ENCODE results near the gene MAP7D2. TPM values are rescaled to one million over a fixed set of nuclear protein-coding genes. Genes with fewer than 3 reads are reported as not detected.

MAP7D2 gene
- total RNA-seq, 1 experiment from 2014 or later = 0.11 TPM

GRCh38 chrX:20046223-20046622, 70.5 kb downstream of the MAP7D2 start:
- Histone ChIP-seq H3K27ac (no peak overlapping the region), H3K36me3 (no peaks in the 10 kb centered on the region), H3K4me3 (no peak overlapping the region), H3K27me3 (replicated peaks) (no peaks in the 10 kb centered on the region), H3K9me3 (replicated peaks) (no peaks in the 10 kb centered on the region), H3K4me1 (replicated peaks) (no peaks in the 10 kb centered on the region)
- DNase-seq (ENCODE audit: low read depth in 1 of 2, low spot score in 2 of 2) = no peak

- Histone ChIP-seq H3K9me3 (replicated peaks) (no peaks in the 10 kb centered on the region), H3K4me3 (no peak overlapping the region), H3K36me3 (no peaks in the 10 kb centered on the region), H3K27me3 (replicated peaks) (no peaks in the 10 kb centered on the region), H3K4me1 (replicated peaks) (no peaks in the 10 kb centered on the region), H3K27ac (no peak overlapping the region)
- DNase-seq (ENCODE audit: low read depth in 1 of 2, low spot score in 2 of 2) = no peak
Observed at GRCh38 chrX:20042221-20042620, 74.5 kb downstream of the MAP7D2 start.

GRCh38 chrX:20038966-20039365, 77.7 kb downstream of the MAP7D2 start:
- DNase-seq (ENCODE audit: low read depth in 1 of 2, low spot score in 2 of 2) = no peak
- Histone ChIP-seq H3K4me1 (replicated peaks) (no peaks in the 10 kb centered on the region), H3K4me3 (no peak overlapping the region), H3K27me3 (replicated peaks) (no peaks in the 10 kb centered on the region), H3K27ac (no peak overlapping the region), H3K36me3 (no peaks in the 10 kb centered on the region), H3K9me3 (replicated peaks) (no peaks in the 10 kb centered on the region)

GRCh38 chrX:20037186-20037585, 79.5 kb downstream of the MAP7D2 start:
- DNase-seq (ENCODE audit: low read depth in 1 of 2, low spot score in 2 of 2) = no peak
- no peak overlapping the region for H3K27ac ChIP-seq
- H3K9me3 ChIP-seq (replicated peaks) = no peaks in the 10 kb centered on the region
- H3K36me3 ChIP-seq = no peaks in the 10 kb centered on the region
- H3K4me3 ChIP-seq = no peak overlapping the region
- no peaks in the 10 kb centered on the region for H3K4me1 ChIP-seq (replicated peaks)
- no peaks in the 10 kb centered on the region for H3K27me3 ChIP-seq (replicated peaks)

- no peak overlapping the region for H3K4me3 ChIP-seq
- no peaks in the 10 kb centered on the region for H3K4me1 ChIP-seq (replicated peaks)
- no peak overlapping the region for H3K27ac ChIP-seq
- H3K9me3 ChIP-seq (replicated peaks) = no peaks in the 10 kb centered on the region
- no peak for DNase-seq (ENCODE audit: low read depth in 1 of 2, low spot score in 2 of 2)
- no peaks in the 10 kb centered on the region for H3K36me3 ChIP-seq
- H3K27me3 ChIP-seq (replicated peaks) = no peaks in the 10 kb centered on the region
Observed at GRCh38 chrX:20032201-20032600, 84.5 kb downstream of the MAP7D2 start.

- no peak overlapping the region for H3K27ac ChIP-seq
- H3K4me3 ChIP-seq = no peak overlapping the region
- H3K36me3 ChIP-seq = no peaks in the 10 kb centered on the region
- no peaks in the 10 kb centered on the region for H3K27me3 ChIP-seq (replicated peaks)
- no peak for DNase-seq (ENCODE audit: low read depth in 1 of 2, low spot score in 2 of 2)
- no peaks in the 10 kb centered on the region for H3K4me1 ChIP-seq (replicated peaks)
- H3K9me3 ChIP-seq (replicated peaks) = no peaks in the 10 kb centered on the region
Observed at GRCh38 chrX:20029728-20030127, 87.0 kb downstream of the MAP7D2 start.

- Histone ChIP-seq H3K4me3 (no peak overlapping the region), H3K9me3 (replicated peaks) (no peaks in the 10 kb centered on the region), H3K27ac (no peak overlapping the region), H3K27me3 (replicated peaks) (no peaks in the 10 kb centered on the region), H3K36me3 (no peaks in the 10 kb centered on the region), H3K4me1 (replicated peaks) (no peaks in the 10 kb centered on the region)
- DNase-seq (ENCODE audit: low read depth in 1 of 2, low spot score in 2 of 2) = no peak
Observed at GRCh38 chrX:20028588-20028987, 88.1 kb downstream of the MAP7D2 start.

- Histone ChIP-seq H3K27me3 (replicated peaks) (no peaks in the 10 kb centered on the region), H3K27ac (no peak overlapping the region), H3K9me3 (replicated peaks) (no peaks in the 10 kb centered on the region), H3K36me3 (no peaks in the 10 kb centered on the region), H3K4me1 (replicated peaks) (no peaks in the 10 kb centered on the region), H3K4me3 (no peak overlapping the region)
- no peak for DNase-seq (ENCODE audit: low read depth in 1 of 2, low spot score in 2 of 2)
Observed at GRCh38 chrX:20026278-20026677, 90.4 kb downstream of the MAP7D2 start.

GRCh38 chrX:20019672-20020365, 96.9 kb downstream of the MAP7D2 start:
- H3K4me3 ChIP-seq = no peak overlapping the region
- H3K27me3 ChIP-seq (replicated peaks) = no peaks in the 10 kb centered on the region
- H3K9me3 ChIP-seq (replicated peaks) = no peaks in the 10 kb centered on the region
- no peak for DNase-seq (ENCODE audit: low read depth in 1 of 2, low spot score in 2 of 2)
- H3K4me1 ChIP-seq (replicated peaks) = no peaks in the 10 kb centered on the region
- H3K27ac ChIP-seq = no peak overlapping the region
- H3K36me3 ChIP-seq = no peaks in the 10 kb centered on the region

GRCh38 chrX:20016616-20016945, 100.1 kb downstream of the MAP7D2 start:
- no peaks in the 10 kb centered on the region for H3K4me1 ChIP-seq (replicated peaks)
- no peaks in the 10 kb centered on the region for H3K27me3 ChIP-seq (replicated peaks)
- H3K36me3 ChIP-seq = no peaks in the 10 kb centered on the region
- no peak for DNase-seq (ENCODE audit: low read depth in 1 of 2, low spot score in 2 of 2)
- no peaks in the 10 kb centered on the region for H3K9me3 ChIP-seq (replicated peaks)
- H3K4me3 ChIP-seq = no peak overlapping the region
- no peak overlapping the region for H3K27ac ChIP-seq

GRCh38 chrX:20015945-20016615, 100.6 kb downstream of the MAP7D2 start:
- H3K4me3 ChIP-seq = no peak overlapping the region
- no peak for DNase-seq (ENCODE audit: low read depth in 1 of 2, low spot score in 2 of 2)
- H3K27me3 ChIP-seq (replicated peaks) = no peaks in the 10 kb centered on the region
- H3K4me1 ChIP-seq (replicated peaks) = no peaks in the 10 kb centered on the region
- H3K9me3 ChIP-seq (replicated peaks) = no peaks in the 10 kb centered on the region
- H3K36me3 ChIP-seq = no peaks in the 10 kb centered on the region
- no peak overlapping the region for H3K27ac ChIP-seq

GRCh38 chrX:20015422-20015821, 101.3 kb downstream of the MAP7D2 start:
- Histone ChIP-seq H3K4me3 (no peak overlapping the region), H3K36me3 (no peaks in the 10 kb centered on the region), H3K27me3 (replicated peaks) (no peaks in the 10 kb centered on the region), H3K9me3 (replicated peaks) (no peaks in the 10 kb centered on the region), H3K4me1 (replicated peaks) (no peaks in the 10 kb centered on the region), H3K27ac (no peak overlapping the region)
- no peak for DNase-seq (ENCODE audit: low read depth in 1 of 2, low spot score in 2 of 2)

- no peaks in the 10 kb centered on the region for H3K36me3 ChIP-seq
- H3K9me3 ChIP-seq (replicated peaks) = no peaks in the 10 kb centered on the region
- H3K4me1 ChIP-seq (replicated peaks) = no peaks in the 10 kb centered on the region
- no peak for DNase-seq (ENCODE audit: low read depth in 1 of 2, low spot score in 2 of 2)
- H3K27ac ChIP-seq = no peak overlapping the region
- H3K4me3 ChIP-seq = no peak overlapping the region
- H3K27me3 ChIP-seq (replicated peaks) = no peaks in the 10 kb centered on the region
Observed at GRCh38 chrX:20011608-20012007, 105.1 kb downstream of the MAP7D2 start.

- H3K4me1 ChIP-seq (replicated peaks) = no peaks in the 10 kb centered on the region
- H3K36me3 ChIP-seq = no peaks in the 10 kb centered on the region
- no peak overlapping the region for H3K27ac ChIP-seq
- no peak overlapping the region for H3K4me3 ChIP-seq
- H3K27me3 ChIP-seq (replicated peaks) = no peaks in the 10 kb centered on the region
- DNase-seq (ENCODE audit: low read depth in 1 of 2, low spot score in 2 of 2) = no peak
- H3K9me3 ChIP-seq (replicated peaks) = no peaks in the 10 kb centered on the region
Observed at GRCh38 chrX:20007962-20008622, 108.6 kb downstream of the MAP7D2 start.

Data from SJSA1 (cell line).